HCT116 (cell line): ENCODE measurements around the gene SMDT1. TPM values are rescaled to one million over a fixed set of nuclear protein-coding genes. Genes with fewer than 3 reads are reported as not detected.
"Not testable (repeated sequence)": the region's sequence is repeated elsewhere in the genome, so short reads cannot be mapped to it uniquely, and the experiment has no call there.

Source experiments
- ATAC-seq: fragments of 200-7000 bp; cut with Tn5 transposase; 2 replicates; pipeline ENCODE4 v1.9.1; 2020; ENCODE audit warnings: mild to moderate bottlenecking, moderate library complexity
- BruUV-seq: library from RNA; stranded (reverse); fragments of 400-500 nt; replicated peaks from 2 replicates; lab custom pipeline; 2021; lab: Mats Ljungman, UMichigan
- CTCF ChIA-PET: fragments of 300-600 bp; sonication (Branson Sonifier 250); formaldehyde crosslinking; loops from one replicate; lab custom pipeline; 2021; ENCODE audit warnings: antibody characterized with exemption; lab: Charles Lee
- POLR2A ChIA-PET: fragments of 300-600, 350-600 bp; sonication (Branson Sonifier 250); formaldehyde crosslinking; loops from one replicate; lab custom pipeline; 2021; ENCODE audit warnings: antibody characterized with exemption; lab: Charles Lee
- RAD21 ChIA-PET, 2 experiments: fragments of 300-600 bp; sonication (Branson Sonifier 250); formaldehyde crosslinking; loops; one replicate each; lab custom pipeline; 2023; ENCODE audit warnings: low total read pairs in 2 of 2; ENCODE audit not compliant: uncharacterized antibody in 2 of 2, unreplicated experiment in 2 of 2, low non-redundant PET in 1 of 2; lab: Charles Lee
- DNase-seq: peaks from one replicate; pipeline ENCODE4 v3.0.0-alpha.2; 2010; ENCODE audit warnings: low read depth, low spot score
- H2AFZ ChIP-seq: fragments of 200-600 bp; shearing (Covaris generic), sonication (generic); 2 replicates; pipeline ENCODE4 v1.6.1; 2017; ENCODE audit warnings: low read depth, mixed run types, mixed read lengths, antibody characterized with exemption, low read length; ENCODE audit not compliant: poor library complexity, severe bottlenecking
- H3K27ac ChIP-seq: 2 replicates; pipeline ENCODE4 v1.5.1; 2012; ENCODE audit warnings: low read depth, low read length
- H3K27me3 ChIP-seq: fragments of 200-600 bp; sonication (generic); 2 replicates; pipeline ENCODE4 v1.6.1; 2016; ENCODE audit warnings: mixed run types, low read length, mixed read lengths; ENCODE audit not compliant: insufficient read depth
- H3K36me3 ChIP-seq, 2 experiments: fragments of 200-500 bp in 1 of 2; fragments of 200-600 bp in 1 of 2; sonication (Bioruptor generic) in 1 of 2; sonication (generic) in 1 of 2; 2 replicates each; pipeline versions ENCODE4 v1.5.1 to v1.6.1; 2014 to 2016; ENCODE audit warnings: low read length in 2 of 2, inconsistent platforms in 1 of 2, mixed read lengths in 1 of 2, mixed run types in 1 of 2; ENCODE audit not compliant: insufficient read depth in 2 of 2, control insufficient read depth in 1 of 2
- H3K4me1 ChIP-seq, 2 experiments: fragments of 200-600 bp in 1 of 2; sonication (generic) in 1 of 2; 2 replicates each; pipeline versions ENCODE4 v1.5.1 to v1.6.1; 2012 to 2017; ENCODE audit warnings: low read length in 2 of 2, inconsistent platforms in 1 of 2, mild to moderate bottlenecking in 1 of 2, mixed read lengths in 1 of 2, mixed run types in 1 of 2, moderate library complexity in 1 of 2; ENCODE audit not compliant: insufficient read depth in 2 of 2, control insufficient read depth in 1 of 2
- H3K4me2 ChIP-seq: fragments of 200-600 bp; sonication (generic); 2 replicates; pipeline ENCODE4 v1.6.1; 2017; ENCODE audit warnings: mixed run types, low read length, mixed read lengths
- H3K4me3 ChIP-seq, 2 experiments: fragments of 200-600 bp in 1 of 2; sonication (generic) in 1 of 2; replicated peaks in 1 of 2; 2 replicates each; pipeline ENCODE4 v1.5.1; 2011 to 2016; ENCODE audit warnings: low read length in 2 of 2, control low read depth in 1 of 2, low read depth in 1 of 2, mild to moderate bottlenecking in 1 of 2, mixed read lengths in 1 of 2, mixed run types in 1 of 2
- H3K79me2 ChIP-seq: fragments of 200-600 bp; sonication (generic); 2 replicates; pipeline ENCODE4 v1.6.1; 2017; ENCODE audit warnings: mild to moderate bottlenecking, mixed run types, low read length, moderate library complexity, mixed read lengths; ENCODE audit not compliant: insufficient read depth
- H3K9ac ChIP-seq: fragments of 200-600 bp; sonication (generic); 2 replicates; pipeline ENCODE4 v1.6.1; 2016; ENCODE audit warnings: low read length, mixed read lengths
- H3K9me2 ChIP-seq: fragments of 200-600 bp; sonication (generic), shearing (Covaris generic); 2 replicates; pipeline ENCODE4 v1.6.1; 2017; ENCODE audit warnings: mixed run types, mild to moderate bottlenecking, moderate library complexity; ENCODE audit not compliant: insufficient read depth
- H3K9me3 ChIP-seq, 2 experiments: fragments of 200-500 bp in 1 of 2; fragments of 200-600 bp in 1 of 2; sonication (Bioruptor generic) in 1 of 2; sonication (generic) in 1 of 2; 2 replicates each; pipeline ENCODE4 v1.6.1; 2014 to 2017; ENCODE audit warnings: low read length in 2 of 2, mixed read lengths in 2 of 2, inconsistent platforms in 1 of 2, low read depth in 1 of 2, mild to moderate bottlenecking in 1 of 2, mixed run types in 1 of 2, moderate library complexity in 1 of 2; ENCODE audit not compliant: control insufficient read depth in 1 of 2, insufficient read depth in 1 of 2
- H4K20me1 ChIP-seq: fragments of 200-600 bp; sonication (generic), shearing (Covaris generic); 2 replicates; pipeline ENCODE4 v1.6.1; 2017; ENCODE audit warnings: mixed run types, mild to moderate bottlenecking, moderate library complexity; ENCODE audit not compliant: insufficient read depth
- CBX3 ChIP-seq: IDR thresholded peaks from 2 replicates; pipeline ENCODE4 v1.6.1; 2012; ENCODE audit warnings: low read depth
- EZH2phosphoT487 ChIP-seq: fragments of 200-600 bp; IDR thresholded peaks from 2 replicates; pipeline ENCODE4 v1.6.1; 2018; ENCODE audit warnings: antibody characterized with exemption, borderline replicate concordance
- RAD21 ChIP-seq: IDR thresholded peaks from 2 replicates; pipeline ENCODE4 v1.6.1; 2012; ENCODE audit warnings: low read depth, mild to moderate bottlenecking
- TCF7L2 ChIP-seq: IDR thresholded peaks from 2 replicates; pipeline ENCODE4 v1.7.0; 2011; ENCODE audit warnings: borderline replicate concordance, inconsistent platforms; ENCODE audit not compliant: insufficient read depth, insufficient read length; ENCODE audit errors: extremely low read depth
- intact Hi-C: fragments of 100-400 bp; cut with micrococcal nuclease; formaldehyde crosslinking; loops from 2 replicates; pipeline ENCODE4 v1.10.0; 2022
- total RNA-seq: library from RNA; stranded (reverse); gene quantifications from one replicate; pipeline ENCODE4 v1.2.1, GENCODE V29; 2021; ENCODE audit not compliant: unreplicated experiment
- TF ChIP-seq, protein P1 (sequence below), 3 experiments: fragments of 200-600 bp in 1 of 3; sonication (generic) in 1 of 3; IDR thresholded peaks in 2 of 3; conservative IDR thresholded peaks in 1 of 3; 2 replicates each; pipeline ENCODE4 v1.5.1; 2012 to 2017; ENCODE audit warnings: low read depth in 2 of 3, low read length in 2 of 3, antibody characterized with exemption in 1 of 3, borderline replicate concordance in 1 of 3, control low read depth in 1 of 3, mild to moderate bottlenecking in 1 of 3, mixed read lengths in 1 of 3, mixed run types in 1 of 3, moderate library complexity in 1 of 3; ENCODE audit not compliant: insufficient read depth in 1 of 3

The SMDT1 gene
- total RNA-seq, 1 experiment from 2014 or later = 51.9 TPM

DNA sequence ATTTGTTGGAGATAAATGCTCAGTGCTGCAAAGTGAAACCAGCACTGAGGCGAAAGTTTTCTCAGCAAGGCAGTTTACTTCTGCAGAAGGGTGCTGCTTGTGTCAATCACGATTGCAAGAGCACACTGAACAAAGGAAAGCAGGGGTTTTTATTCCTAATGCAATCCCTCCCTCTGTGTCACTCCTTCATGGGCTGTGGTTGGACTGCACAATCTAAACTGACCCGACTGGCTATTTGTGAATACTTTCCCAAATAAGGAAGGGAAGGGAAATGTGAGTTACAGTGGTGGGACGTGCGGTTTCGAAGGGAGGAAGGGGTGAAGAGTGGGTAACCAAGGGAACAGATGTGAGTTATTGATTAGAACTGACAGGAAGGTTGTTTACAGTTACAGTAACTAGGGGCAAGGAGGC lies 35.9 kb downstream of the SMDT1 start:
- H3K9ac ChIP-seq, BruUV-seq, ATAC-seq, POLR2A ChIA-PET, H3K4me1 ChIP-seq, H2AFZ ChIP-seq, H3K36me3 ChIP-seq, DNase-seq, H3K27me3 ChIP-seq, H3K79me2 ChIP-seq, RAD21 ChIA-PET, H3K9me2 ChIP-seq, H3K4me3 ChIP-seq, H3K27ac ChIP-seq, H4K20me1 ChIP-seq, intact Hi-C loops, H3K4me2 ChIP-seq, CTCF ChIA-PET: not testable (repeated sequence)
- peaks cover 8 to 12% of the 10 kb centered on the region in 2 experiments; a peak in 2 of 4 replicates for H3K9me3 ChIP-seq
- 0 out of 2 replicates have a peak, but pooled peaks have one; percentile 20 for TF ChIP-seq CBX3

DNA sequence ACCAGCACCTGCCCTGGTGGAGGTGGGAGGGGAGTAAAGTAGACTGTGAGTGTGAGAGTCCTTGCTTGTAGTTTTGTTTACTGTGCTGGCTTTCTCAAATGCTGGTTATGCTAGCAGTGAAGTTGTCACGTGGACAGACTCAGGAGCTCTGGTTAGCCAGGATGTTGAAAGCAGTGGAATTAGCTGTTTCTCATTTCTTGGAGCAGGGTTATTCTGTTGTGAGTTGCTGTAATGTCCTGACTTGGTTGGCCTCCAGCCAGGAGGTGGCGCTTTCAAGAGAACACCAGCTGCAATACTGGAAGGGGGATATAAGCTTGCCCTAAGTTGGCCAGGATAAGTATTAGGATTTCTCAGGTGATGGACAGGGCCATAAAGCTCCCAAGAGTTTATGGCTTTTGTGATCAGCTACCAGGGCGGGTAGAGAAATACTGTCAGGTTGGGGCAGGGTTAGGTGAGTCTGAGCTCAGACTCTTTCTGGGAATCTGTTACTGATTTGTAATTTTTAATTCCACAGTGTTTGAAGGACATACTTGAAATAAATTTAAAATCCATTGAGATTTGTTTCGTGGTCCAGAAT lies 37.4 kb downstream of the SMDT1 start:
- intact Hi-C loops = no loop called here
- DNase-seq (no peak), ATAC-seq (peak; percentile 59; the same call in 1 of the 2 replicates)
- Histone ChIP-seq H3K36me3 (no peaks in the 10 kb centered on the region; a peak in 1 of 4 replicates), H2AFZ (no peak overlapping the region), H3K9ac (no peak overlapping the region), H3K9me2 (no peaks in the 10 kb centered on the region), H3K4me1 (no peaks in the 10 kb centered on the region), H3K4me3 (no peak overlapping the region), H3K79me2 (no peaks in the 10 kb centered on the region), H3K9me3 (peaks cover 8 to 12% of the 10 kb centered on the region in 2 experiments; a peak in 2 of 4 replicates), H4K20me1 (no peaks in the 10 kb centered on the region), H3K27ac (no peak overlapping the region), H3K27me3 (no peaks in the 10 kb centered on the region), H3K4me2 (no peak overlapping the region)
- ChIA-PET CTCF (interaction anchor here (1.3 kb wide), 1 partner anchor 26 kb away, joined by 4 read pairs; the partner anchor contains the start of gene NDUFA6), POLR2A (no interaction called here), RAD21 (no interaction called here)
- TF ChIP-seq EZH2phosphoT487 (no peak), TCF7L2 (no peak), RAD21 (0 out of 2 replicates have a peak, but pooled peaks have one; percentile 24)
- TF ChIP-seq, protein P1, sequence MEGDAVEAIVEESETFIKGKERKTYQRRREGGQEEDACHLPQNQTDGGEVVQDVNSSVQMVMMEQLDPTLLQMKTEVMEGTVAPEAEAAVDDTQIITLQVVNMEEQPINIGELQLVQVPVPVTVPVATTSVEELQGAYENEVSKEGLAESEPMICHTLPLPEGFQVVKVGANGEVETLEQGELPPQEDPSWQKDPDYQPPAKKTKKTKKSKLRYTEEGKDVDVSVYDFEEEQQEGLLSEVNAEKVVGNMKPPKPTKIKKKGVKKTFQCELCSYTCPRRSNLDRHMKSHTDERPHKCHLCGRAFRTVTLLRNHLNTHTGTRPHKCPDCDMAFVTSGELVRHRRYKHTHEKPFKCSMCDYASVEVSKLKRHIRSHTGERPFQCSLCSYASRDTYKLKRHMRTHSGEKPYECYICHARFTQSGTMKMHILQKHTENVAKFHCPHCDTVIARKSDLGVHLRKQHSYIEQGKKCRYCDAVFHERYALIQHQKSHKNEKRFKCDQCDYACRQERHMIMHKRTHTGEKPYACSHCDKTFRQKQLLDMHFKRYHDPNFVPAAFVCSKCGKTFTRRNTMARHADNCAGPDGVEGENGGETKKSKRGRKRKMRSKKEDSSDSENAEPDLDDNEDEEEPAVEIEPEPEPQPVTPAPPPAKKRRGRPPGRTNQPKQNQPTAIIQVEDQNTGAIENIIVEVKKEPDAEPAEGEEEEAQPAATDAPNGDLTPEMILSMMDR (IDR thresholded peaks at IDR 0.05 in 2 of 3, conservative IDR thresholded peaks at IDR 0.05 in 1 of 3; ENCODE audit: borderline replicate concordance in 1 of 3, insufficient read depth in 1 of 3, low read depth in 2 of 3, low read length in 2 of 3) = peak in 2 of 3 experiments; percentile 3 to 16; a peak in 2 of 6 replicates
- no TSS peak for BruUV-seq

- H3K79me2 ChIP-seq, H4K20me1 ChIP-seq, H3K9me2 ChIP-seq, POLR2A ChIA-PET, DNase-seq, H3K9ac ChIP-seq, RAD21 ChIA-PET, H2AFZ ChIP-seq, ATAC-seq, intact Hi-C loops, CTCF ChIA-PET, H3K4me2 ChIP-seq, H3K27ac ChIP-seq, H3K27me3 ChIP-seq, H3K4me3 ChIP-seq, BruUV-seq, H3K9me3 ChIP-seq, H3K36me3 ChIP-seq, H3K4me1 ChIP-seq: not testable (repeated sequence)
These were observed 40.9 kb downstream of the SMDT1 start for GRCh38 chr22:42120231-42121021.
